HG03565 (cell line): ENCODE results near the gene TAS2R3.
"Not testable (repeated sequence)": the region's sequence is repeated elsewhere in the genome, so short reads cannot be mapped to it uniquely, and the experiment has no call there.

Source experiments
- ATAC-seq: cut with Tn5 transposase; IDR thresholded peaks from one replicate; pipeline ENCODE4 v1.9.1; 2021; ENCODE audit warnings: mild to moderate bottlenecking, moderate library complexity; ENCODE audit not compliant: unreplicated experiment

The TAS2R3 gene

GRCh38 chr7:141763797-141764196 is at the start of gene TAS2R3:
Gene TAS2R3, plus strand, starts transcription at chr7:141764097. Its CDS starts 62 bp downstream, at chr7:141764159.
- ATAC-seq, result no peak

GRCh38 chr7:141714571-141714970 is 49.3 kb upstream of the TAS2R3 start:
- no peak for ATAC-seq

GRCh38 chr7:141715018-141715417 is 48.9 kb upstream of the TAS2R3 start:
- ATAC-seq, result no peak

GRCh38 chr7:141715794-141716689 is 47.9 kb upstream of the TAS2R3 start:
- ATAC-seq, result no peak

- ATAC-seq, result no peak
These were observed 46.4 kb upstream of the TAS2R3 start for GRCh38 chr7:141717450-141717849.

- ATAC-seq, result no peak
These were observed 41.4 kb upstream of the TAS2R3 start for GRCh38 chr7:141722529-141722928.

- no peak for ATAC-seq
These were observed 34.9 kb upstream of the TAS2R3 start for GRCh38 chr7:141729020-141729419.

- ATAC-seq, result no peak
These were observed 32.3 kb upstream of the TAS2R3 start for GRCh38 chr7:141731476-141732149.

- ATAC-seq, result no peak
These were observed 26.6 kb upstream of the TAS2R3 start for GRCh38 chr7:141737118-141737835.

- ATAC-seq, result peak; percentile 87
These were observed 25.9 kb upstream of the TAS2R3 start, which contains the start of gene SSBP1 for GRCh38 chr7:141737836-141738591. Gene SSBP1, plus strand, starts transcription at chr7:141738358. Its CDS starts 809 bp downstream, at chr7:141739167.

GRCh38 chr7:141738592-141739013 is 25.3 kb upstream of the TAS2R3 start:
- ATAC-seq, result no peak

GRCh38 chr7:141739250-141739649 is 24.6 kb upstream of the TAS2R3 start:
- no peak for ATAC-seq

- no peak for ATAC-seq
These were observed 21.7 kb upstream of the TAS2R3 start for GRCh38 chr7:141742229-141742628.

- no peak for ATAC-seq
These were observed 19.8 kb upstream of the TAS2R3 start for GRCh38 chr7:141744131-141744530.

GRCh38 chr7:141748396-141748795 is 15.5 kb upstream of the TAS2R3 start:
- ATAC-seq, result no peak

- not testable (repeated sequence) for ATAC-seq
These were observed 12.0 kb upstream of the TAS2R3 start for GRCh38 chr7:141751904-141752303.

- no peak for ATAC-seq
These were observed 11.3 kb upstream of the TAS2R3 start for GRCh38 chr7:141752634-141753033.

GRCh38 chr7:141754939-141755338 is 9.0 kb upstream of the TAS2R3 start:
- no peak for ATAC-seq

GRCh38 chr7:141770083-141770583 is 6.2 kb downstream of the TAS2R3 start:
- not testable (repeated sequence) for ATAC-seq

- ATAC-seq, result no peak
These were observed 12.5 kb downstream of the TAS2R3 start, which contains the start of gene TAS2R4 for GRCh38 chr7:141776374-141776773. Gene TAS2R4, plus strand, starts transcription at chr7:141776674. Its CDS starts 1,815 bp downstream, at chr7:141778489.
